ENCODE data around the gene SEM1.
"Not testable (repeated sequence)": the region's sequence is repeated elsewhere in the genome, so short reads cannot be mapped to it uniquely, and the experiment has no call there.

Gene SEM1

GRCh38 chr7:96657347-96658021 lies 52.2 kb downstream of the SEM1 start:
- DNase-seq (ENCODE audit: low read depth) = no peak
- H3K4me3 ChIP-seq (ENCODE audit: low read depth, low read length) = no peak overlapping the region
- no peak for TF ChIP-seq CTCF (IDR thresholded peaks at IDR 0.05; ENCODE audit: insufficient read depth, low read depth, low read length, missing control alignments)

GRCh38 chr7:96655956-96656355 lies 53.7 kb downstream of the SEM1 start:
- no peak for TF ChIP-seq CTCF (IDR thresholded peaks at IDR 0.05; ENCODE audit: insufficient read depth, low read depth, low read length, missing control alignments)
- DNase-seq (ENCODE audit: low read depth) = no peak
- H3K4me3 ChIP-seq (ENCODE audit: low read depth, low read length) = no peak overlapping the region

- no peak for DNase-seq (ENCODE audit: low read depth)
- TF ChIP-seq CTCF (IDR thresholded peaks at IDR 0.05; ENCODE audit: insufficient read depth, low read depth, low read length, missing control alignments) = no peak
- no peak overlapping the region for H3K4me3 ChIP-seq (ENCODE audit: low read depth, low read length)
Measured at GRCh38 chr7:96654630-96655188, 54.9 kb downstream of the SEM1 start.

- no peak for TF ChIP-seq CTCF (IDR thresholded peaks at IDR 0.05; ENCODE audit: insufficient read depth, low read depth, low read length, missing control alignments)
- no peak overlapping the region for H3K4me3 ChIP-seq (ENCODE audit: low read depth, low read length)
- DNase-seq (ENCODE audit: low read depth) = no peak
Measured at GRCh38 chr7:96649981-96650380, 59.7 kb downstream of the SEM1 start.

GRCh38 chr7:96648784-96649183 lies 60.9 kb downstream of the SEM1 start:
- no peak for DNase-seq (ENCODE audit: low read depth)
- no peak overlapping the region for H3K4me3 ChIP-seq (ENCODE audit: low read depth, low read length)
- TF ChIP-seq CTCF (IDR thresholded peaks at IDR 0.05; ENCODE audit: insufficient read depth, low read depth, low read length, missing control alignments) = no peak

- no peak overlapping the region for H3K4me3 ChIP-seq (ENCODE audit: low read depth, low read length)
- no peak for DNase-seq (ENCODE audit: low read depth)
- no peak for TF ChIP-seq CTCF (IDR thresholded peaks at IDR 0.05; ENCODE audit: insufficient read depth, low read depth, low read length, missing control alignments)
Measured at GRCh38 chr7:96647733-96648132, 61.9 kb downstream of the SEM1 start.

- DNase-seq (ENCODE audit: low read depth) = no peak
- TF ChIP-seq CTCF (IDR thresholded peaks at IDR 0.05; ENCODE audit: insufficient read depth, low read depth, low read length, missing control alignments) = no peak
- no peak overlapping the region for H3K4me3 ChIP-seq (ENCODE audit: low read depth, low read length)
Measured at GRCh38 chr7:96645084-96645483, 64.6 kb downstream of the SEM1 start.

- not testable (repeated sequence) for DNase-seq (ENCODE audit: low read depth); H3K4me3 ChIP-seq (ENCODE audit: low read depth, low read length)
Measured at GRCh38 chr7:96643436-96643835, 66.2 kb downstream of the SEM1 start.

All from GM12865 (cell line).